Measurements from ENCODE around the gene TPH2.

TPH2 gene

GRCh38 chr12:71954083-71954778 is 15.6 kb downstream of the TPH2 start:
- H3K27me3 ChIP-seq (ENCODE audit: insufficient read depth, low read length, poor library complexity), result peaks cover 6% of the 10 kb centered on the region
- no peak for ATAC-seq (ENCODE audit: insufficient read depth, low read depth)
- H4K20me1 ChIP-seq (ENCODE audit: insufficient read depth, low read length), result no peaks in the 10 kb centered on the region
- no peak overlapping the region for H3K4me2 ChIP-seq (ENCODE audit: insufficient read depth, low read length)
- no peaks in the 10 kb centered on the region for H3K9me3 ChIP-seq (ENCODE audit: insufficient read depth, low read length, severe bottlenecking)
- no peak overlapping the region for H3K9ac ChIP-seq (ENCODE audit: low read depth, low read length)
- no peaks in the 10 kb centered on the region for H3K79me2 ChIP-seq (ENCODE audit: insufficient read depth, low read length)
- H3K4me1 ChIP-seq (ENCODE audit: insufficient read depth, low read length), result no peaks in the 10 kb centered on the region
- H3K27ac ChIP-seq (ENCODE audit: low read length), result no peak overlapping the region
- H3K4me3 ChIP-seq (ENCODE audit: low read depth in 1 of 2, low read length in 2 of 2), result no peak overlapping the region
- DNase-seq, result no peak
- H2AFZ ChIP-seq (ENCODE audit: low read depth, low read length), result no peak overlapping the region
- H3K36me3 ChIP-seq (ENCODE audit: insufficient read depth, low read length), result no peaks in the 10 kb centered on the region
- TF ChIP-seq EZH2 (IDR thresholded peaks at IDR 0.05; ENCODE audit: borderline replicate concordance, low read depth, low read length, severe bottlenecking) (no peak), CTCF (IDR thresholded peaks at IDR 0.05; ENCODE audit: borderline replicate concordance, extremely low read depth, low read length, poor library complexity, severe bottlenecking) (no peak)

GRCh38 chr12:71954861-71955260 is 16.2 kb downstream of the TPH2 start:
- H4K20me1 ChIP-seq (ENCODE audit: insufficient read depth, low read length), result no peaks in the 10 kb centered on the region
- DNase-seq (no peak), ATAC-seq (ENCODE audit: insufficient read depth, low read depth) (no peak)
- no peak overlapping the region for H3K9ac ChIP-seq (ENCODE audit: low read depth, low read length)
- no peak overlapping the region for H3K4me2 ChIP-seq (ENCODE audit: insufficient read depth, low read length)
- H3K27me3 ChIP-seq (ENCODE audit: insufficient read depth, low read length, poor library complexity), result peaks cover 6% of the 10 kb centered on the region
- no peak overlapping the region for H3K4me3 ChIP-seq (ENCODE audit: low read depth in 1 of 2, low read length in 2 of 2)
- H2AFZ ChIP-seq (ENCODE audit: low read depth, low read length), result no peak overlapping the region
- no peaks in the 10 kb centered on the region for H3K4me1 ChIP-seq (ENCODE audit: insufficient read depth, low read length)
- no peak for TF ChIP-seq CTCF (IDR thresholded peaks at IDR 0.05; ENCODE audit: borderline replicate concordance, extremely low read depth, low read length, poor library complexity, severe bottlenecking)
- no peak for TF ChIP-seq EZH2 (IDR thresholded peaks at IDR 0.05; ENCODE audit: borderline replicate concordance, low read depth, low read length, severe bottlenecking)
- no peak overlapping the region for H3K27ac ChIP-seq (ENCODE audit: low read length)
- H3K79me2 ChIP-seq (ENCODE audit: insufficient read depth, low read length), result no peaks in the 10 kb centered on the region
- H3K9me3 ChIP-seq (ENCODE audit: insufficient read depth, low read length, severe bottlenecking), result no peaks in the 10 kb centered on the region
- H3K36me3 ChIP-seq (ENCODE audit: insufficient read depth, low read length), result no peaks in the 10 kb centered on the region

- no peaks in the 10 kb centered on the region for H3K79me2 ChIP-seq (ENCODE audit: insufficient read depth, low read length)
- no peak overlapping the region for H3K9ac ChIP-seq (ENCODE audit: low read depth, low read length)
- DNase-seq, result no peak
- no peak overlapping the region for H2AFZ ChIP-seq (ENCODE audit: low read depth, low read length)
- no peaks in the 10 kb centered on the region for H3K9me3 ChIP-seq (ENCODE audit: insufficient read depth, low read length, severe bottlenecking)
- no peak for TF ChIP-seq CTCF (IDR thresholded peaks at IDR 0.05; ENCODE audit: borderline replicate concordance, extremely low read depth, low read length, poor library complexity, severe bottlenecking)
- no peak for TF ChIP-seq EZH2 (IDR thresholded peaks at IDR 0.05; ENCODE audit: borderline replicate concordance, low read depth, low read length, severe bottlenecking)
- H3K36me3 ChIP-seq (ENCODE audit: insufficient read depth, low read length), result no peaks in the 10 kb centered on the region
- no peak for ATAC-seq (ENCODE audit: insufficient read depth, low read depth)
- H3K27ac ChIP-seq (ENCODE audit: low read length), result no peak overlapping the region
- no peaks in the 10 kb centered on the region for H4K20me1 ChIP-seq (ENCODE audit: insufficient read depth, low read length)
- no peak overlapping the region for H3K4me2 ChIP-seq (ENCODE audit: insufficient read depth, low read length)
- H3K4me1 ChIP-seq (ENCODE audit: insufficient read depth, low read length), result no peaks in the 10 kb centered on the region
- H3K4me3 ChIP-seq (ENCODE audit: low read depth in 1 of 2, low read length in 2 of 2), result no peak overlapping the region
- H3K27me3 ChIP-seq (ENCODE audit: insufficient read depth, low read length, poor library complexity), result peaks cover 6% of the 10 kb centered on the region
Observed at GRCh38 chr12:71955970-71956369, 17.3 kb downstream of the TPH2 start.

Measured in DND-41 (cell line).